H1 (cell line): ENCODE results near the gene CCDC110. TPM values are rescaled to one million over a fixed set of nuclear protein-coding genes. Genes with fewer than 3 reads are reported as not detected.

Experiments used
- BACH1 ChIP-seq: IDR thresholded peaks from 2 replicates; pipeline ENCODE4 v1.6.1; 2012; ENCODE audit warnings: low read length, improper control_type of control experiment
- BCL11A ChIP-seq, 2 experiments: IDR thresholded peaks; one replicate each; pipeline ENCODE4 v1.6.1; 2011; ENCODE audit warnings: low read depth in 2 of 2, low read length in 2 of 2, mild to moderate bottlenecking in 2 of 2
- BRCA1 ChIP-seq: IDR thresholded peaks from 2 replicates; pipeline ENCODE4 v1.6.1; 2012; ENCODE audit warnings: low read depth, low read length, improper control_type of control experiment
- CBX5 ChIP-seq: fragments of 300-800, 300-1000 bp; sonication (generic); IDR thresholded peaks from 2 replicates; pipeline ENCODE4 v1.7.1; 2016; ENCODE audit warnings: antibody characterized with exemption, low read length, low read depth
- CBX8 ChIP-seq: fragments of 300-800, 300-1000 bp; sonication (generic); IDR thresholded peaks from 2 replicates; pipeline ENCODE4 v1.7.1; 2016; ENCODE audit warnings: low read depth, low read length, borderline replicate concordance
- CEBPB ChIP-seq: IDR thresholded peaks from 2 replicates; pipeline ENCODE4 v1.6.1; 2012; ENCODE audit warnings: low read depth, low read length
- CHD1 ChIP-seq: IDR thresholded peaks from 2 replicates; pipeline ENCODE4 v1.6.1; 2012; ENCODE audit warnings: low read depth, low read length, improper control_type of control experiment
- EGR1 ChIP-seq: IDR thresholded peaks from 2 replicates; pipeline ENCODE4 v1.6.1; 2011; ENCODE audit warnings: low read depth, low read length, borderline replicate concordance
- GABPA ChIP-seq: IDR thresholded peaks from 2 replicates; pipeline ENCODE4 v1.6.1; 2011; ENCODE audit warnings: mild to moderate bottlenecking, low read length, moderate library complexity, borderline replicate concordance; ENCODE audit not compliant: insufficient read depth
- JUND ChIP-seq: IDR thresholded peaks from 2 replicates; pipeline ENCODE4 v1.6.1; 2011; ENCODE audit warnings: mild to moderate bottlenecking, improper control_type of control experiment, low read length
- KDM4A ChIP-seq: IDR thresholded peaks from one replicate; pipeline ENCODE4 v1.7.1; 2012; ENCODE audit warnings: low read depth, mild to moderate bottlenecking, moderate library complexity, low read length, inconsistent platforms; ENCODE audit not compliant: severe bottlenecking
- KDM5A ChIP-seq: fragments of 200-600 bp; IDR thresholded peaks from 2 replicates; pipeline ENCODE4 v1.7.1; 2012; ENCODE audit warnings: mild to moderate bottlenecking, low read length, inconsistent platforms, mixed read lengths
- MAFK ChIP-seq: IDR thresholded peaks from 2 replicates; pipeline ENCODE4 v1.6.1; 2012; ENCODE audit warnings: low read depth, mild to moderate bottlenecking, improper control_type of control experiment, low read length
- PHF8 ChIP-seq: fragments of 200-600 bp; sonication (generic); conservative IDR thresholded peaks from 2 replicates; pipeline ENCODE4 v1.7.1; 2012; ENCODE audit warnings: low read depth, mild to moderate bottlenecking, inconsistent platforms, low read length, moderate library complexity
- RBBP5 ChIP-seq: IDR thresholded peaks from 2 replicates; pipeline ENCODE4 v1.7.1; 2012; ENCODE audit warnings: low read depth, mild to moderate bottlenecking, inconsistent platforms, low read length, moderate library complexity, borderline replicate concordance
- RXRA ChIP-seq: IDR thresholded peaks from 2 replicates; pipeline ENCODE4 v1.6.1; 2011; ENCODE audit warnings: low read depth, mild to moderate bottlenecking, low read length, moderate library complexity; ENCODE audit not compliant: insufficient read depth
- SAP30 ChIP-seq: fragments of 300-600 bp; sonication (generic); IDR thresholded peaks from 2 replicates; pipeline ENCODE4 v1.7.1; 2012; ENCODE audit warnings: low read length, moderate library complexity, mild to moderate bottlenecking, inconsistent platforms; ENCODE audit not compliant: insufficient read depth, insufficient replicate concordance
- SP1 ChIP-seq: IDR thresholded peaks from 2 replicates; pipeline ENCODE4 v1.6.1; 2011; ENCODE audit warnings: low read depth, low read length
- SP4 ChIP-seq: IDR thresholded peaks from 2 replicates; pipeline ENCODE4 v1.6.1; 2012; ENCODE audit warnings: low read length, inconsistent platforms
- SRF ChIP-seq: IDR thresholded peaks from 2 replicates; pipeline ENCODE4 v1.6.1; 2011; ENCODE audit warnings: mild to moderate bottlenecking, low read depth, low read length, moderate library complexity
- TAF7 ChIP-seq: optimal IDR thresholded peaks from 2 replicates; pipeline ENCODE3; 2011; ENCODE audit warnings: low read depth, mild to moderate bottlenecking, inconsistent platforms, low read length, moderate library complexity, borderline replicate concordance
- TCF12 ChIP-seq: IDR thresholded peaks from 2 replicates; pipeline ENCODE4 v1.6.1; 2011; ENCODE audit warnings: low read depth, mild to moderate bottlenecking, low read length
- ZNF274 ChIP-seq: IDR thresholded peaks from 2 replicates; pipeline ENCODE4 v1.7.0; 2012; ENCODE audit warnings: low read length, borderline replicate concordance; ENCODE audit errors: extremely low read depth
- polyA plus RNA-seq, 7 experiments: library from polyadenylated mRNA; depleted of rRNA in 3 of 7; stranded (reverse) in 5 of 7; unstranded in 2 of 7; fragments of >200 nt in 5 of 7; fragments of 200-250 nt in 2 of 7; gene quantifications; 1 replicate in 5 of 7; 2 replicates in 1 of 7; 4 replicates in 1 of 7; pipeline versions ENCODE4 v1.2.1 to v1.2.3, GENCODE V29; 2011 to 2013; ENCODE audit warnings: missing spikeins in 2 of 7, mixed read lengths in 2 of 7
- total RNA-seq: library from RNA; stranded (reverse); fragmentation: NEBNext Ultra II Directional; extraction: Animal tissue kit (Norgen Biotek cat#: 25700); gene quantifications from 2 replicates; pipeline ENCODE4 v1.2.1, GENCODE V29; 2021
- TF ChIP-seq, protein P1 (sequence below): IDR thresholded peaks from 2 replicates; pipeline ENCODE4 v1.6.1; 2012; ENCODE audit warnings: inconsistent platforms

Gene CCDC110
- total and polyA plus RNA-seq, 2 of the 8 experiments (the other 6 are each of a cell fraction or from before 2014, with no cell fraction given): 0.33 to 3.1 TPM

DNA sequence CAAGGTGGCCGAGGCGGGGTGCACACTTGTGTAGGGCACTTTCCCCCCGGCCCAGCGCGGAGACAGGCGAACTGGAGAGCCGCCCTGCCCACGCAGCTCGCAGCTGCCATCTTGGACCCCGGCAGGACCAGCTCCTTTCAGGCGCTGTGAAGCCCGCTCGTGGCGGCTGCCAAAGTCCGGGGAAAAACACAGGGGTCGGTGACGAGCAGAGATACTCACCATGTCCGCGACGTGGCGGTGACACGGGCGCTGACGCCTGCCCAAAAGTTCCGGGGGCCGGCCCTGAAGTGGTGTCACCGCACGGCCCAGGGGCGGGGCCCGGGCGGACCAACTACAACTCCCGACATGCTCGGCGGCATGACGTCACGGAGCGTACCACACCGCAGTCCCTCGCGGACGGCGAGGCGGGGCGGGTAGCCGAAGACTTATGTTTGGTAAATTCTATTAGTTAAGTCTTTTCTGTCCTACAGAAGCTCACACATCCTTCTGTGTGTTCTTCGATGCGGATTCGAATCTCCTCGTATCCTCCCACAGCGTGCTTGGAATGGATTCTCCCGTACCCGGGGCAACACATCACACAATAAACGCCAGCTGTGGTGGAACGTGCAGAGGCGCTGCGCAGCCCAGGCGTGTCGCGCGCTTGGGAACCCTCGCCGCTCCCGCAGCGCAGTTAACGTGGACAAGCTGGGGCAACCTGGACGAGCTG is 45.7 kb downstream of the CCDC110 start, which contains the start of gene UFSP2 (continued):
- TF ChIP-seq TCF12 (0 out of 2 replicates have a peak, but pooled peaks have one; percentile 66), KDM5A (peak; percentile 40; the same call in 1 of the 2 replicates), CBX8 (no peak), JUND (peak; percentile 99), PHF8 (peak; percentile 64), BCL11A (IDR thresholded peaks at IDR 0.05; ENCODE audit: low read depth in 2 of 2, low read length in 2 of 2) (no peak), SP4 (peak; percentile 63; the same call in 1 of the 2 replicates), RXRA (no peak), SRF (no peak), BRCA1 (0 out of 2 replicates have a peak, but pooled peaks have one; percentile 48), TAF7 (no peak), RBBP5 (peak; percentile 54), CBX5 (no peak), ZNF274 (no peak), MAFK (no peak), GABPA (no peak), SAP30 (peak; percentile 66), KDM4A (peak; percentile 93), CHD1 (peak; percentile 97), EGR1 (peak; percentile 31; the same call in 1 of the 2 replicates), CEBPB (no peak), SP1 (peak; percentile 53; the same call in 1 of the 2 replicates), BACH1 (peak; percentile 43; the same call in 1 of the 2 replicates)
- TF ChIP-seq, protein P1, sequence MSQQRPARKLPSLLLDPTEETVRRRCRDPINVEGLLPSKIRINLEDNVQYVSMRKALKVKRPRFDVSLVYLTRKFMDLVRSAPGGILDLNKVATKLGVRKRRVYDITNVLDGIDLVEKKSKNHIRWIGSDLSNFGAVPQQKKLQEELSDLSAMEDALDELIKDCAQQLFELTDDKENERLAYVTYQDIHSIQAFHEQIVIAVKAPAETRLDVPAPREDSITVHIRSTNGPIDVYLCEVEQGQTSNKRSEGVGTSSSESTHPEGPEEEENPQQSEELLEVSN: no peak
